Right lobe of liver (tissue), 4 donors: ENCODE measurements around the gene NDRG2.

ENCODE experiments used
- CTCF ChIP-seq, 4 donors: fragments of 200-600 bp in 3 of 4; fragments of 450-650 bp in 1 of 4; IDR thresholded peaks; one replicate each; pipeline versions ENCODE4 v1.5.1 to v1.8.0; 2016 to 2022; ENCODE audit warnings: antibody characterized with exemption in 4 of 4, mild to moderate bottlenecking in 2 of 4
- POLR2A ChIP-seq: fragments of 450-650 bp; IDR thresholded peaks from one replicate; pipeline ENCODE4 v1.6.1; 2017; ENCODE audit warnings: antibody characterized with exemption, mild to moderate bottlenecking
- donor health status: DM: no; HTN: no; CAD: no.
- donor health status: DM: no; HTN: no; CAD: no.
- donor health status: DM: no; HTN: yes; CAD: no.

GRCh38 chr14:20988717-20989470 lies 36.0 kb downstream of the NDRG2 start:
- TF ChIP-seq CTCF (IDR thresholded peaks at IDR 0.05): no peak
- TF ChIP-seq POLR2A: no peak
